Measurements from ENCODE around the gene TM9SF2. TPM values are rescaled to one million over a fixed set of nuclear protein-coding genes. Genes with fewer than 3 reads are reported as not detected.
"Not testable (repeated sequence)": the region's sequence is repeated elsewhere in the genome, so short reads cannot be mapped to it uniquely, and the experiment has no call there.

Gene TM9SF2
- polyA plus RNA-seq, 2 donors: 26.3 to 48.0 TPM

DNA sequence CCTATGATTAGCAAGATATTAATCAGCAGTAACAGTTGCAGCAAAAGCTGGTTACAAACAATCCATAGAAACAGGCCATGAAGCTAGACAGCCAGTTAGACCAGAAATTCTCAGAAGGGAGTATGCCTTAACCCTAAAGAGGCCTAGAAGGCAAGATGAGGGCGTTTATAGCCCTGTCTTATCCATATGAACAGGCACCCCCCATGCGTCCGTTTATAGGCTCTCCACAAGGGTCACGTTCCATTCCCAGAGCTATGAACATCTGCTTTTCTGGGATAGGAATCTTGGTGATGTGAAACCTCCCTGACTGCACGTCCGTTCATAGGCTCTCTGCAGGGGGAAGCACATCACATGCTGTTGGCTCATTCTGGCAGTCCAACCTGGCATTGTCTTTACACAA is 67.6 kb downstream of the TM9SF2 start:
- H3K36me3 ChIP-seq (ENCODE audit: control insufficient read depth in 2 of 2, insufficient read depth in 2 of 2, low read length in 1 of 2); H3K27me3 ChIP-seq (ENCODE audit: control insufficient read depth in 1 of 2, insufficient read depth in 2 of 2, low read length in 2 of 2); H3K9me3 ChIP-seq (ENCODE audit: control insufficient read depth in 2 of 2, insufficient read depth in 1 of 2, low read depth in 1 of 2, low read length in 1 of 2); H3K27ac ChIP-seq (ENCODE audit: low read depth in 2 of 2, low read length in 1 of 2); H3K4me3 ChIP-seq (ENCODE audit: low read depth in 1 of 2, low read length in 2 of 2); H3K4me1 ChIP-seq (ENCODE audit: control insufficient read depth in 2 of 2, insufficient read depth in 2 of 2, low read length in 1 of 2): not testable (repeated sequence)
- 89 to 94% methylated on average over 4 to 6 of the region's 6 CpGs for WGBS, 2 donors

DNA sequence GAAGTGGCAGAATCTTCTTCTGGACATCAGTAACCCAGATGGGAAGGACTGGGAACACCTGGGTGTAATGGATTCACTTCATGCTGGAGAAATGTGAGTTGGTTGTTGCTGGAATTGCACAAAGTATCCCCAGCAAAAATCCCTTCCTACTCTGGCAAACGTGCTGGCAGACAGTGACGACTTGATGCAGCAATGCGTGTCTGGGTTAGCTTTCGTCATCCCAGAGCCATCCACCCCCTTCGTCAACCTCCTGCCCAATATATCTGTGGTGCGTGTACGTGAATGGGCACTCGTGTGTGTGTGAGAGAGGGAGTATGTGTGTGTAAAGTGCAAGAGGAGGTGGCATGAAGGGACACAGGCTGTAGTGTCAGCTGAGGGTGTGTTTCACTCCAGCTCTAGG is 70.9 kb downstream of the TM9SF2 start:
- no peak overlapping the region for H3K27ac ChIP-seq (ENCODE audit: low read depth in 2 of 2, low read length in 1 of 2)
- H3K27me3 ChIP-seq (ENCODE audit: control insufficient read depth in 1 of 2, insufficient read depth in 2 of 2, low read length in 2 of 2): no peaks in the 10 kb centered on the region
- no peaks in the 10 kb centered on the region for H3K4me1 ChIP-seq (ENCODE audit: control insufficient read depth in 2 of 2, insufficient read depth in 2 of 2, low read length in 1 of 2)
- no peak overlapping the region for H3K4me3 ChIP-seq (ENCODE audit: low read depth in 1 of 2, low read length in 2 of 2)
- H3K9me3 ChIP-seq (ENCODE audit: control insufficient read depth in 2 of 2, insufficient read depth in 1 of 2, low read depth in 1 of 2, low read length in 1 of 2): no peaks in the 10 kb centered on the region
- 80 to 86% methylated on average over 8 of the region's 8 CpGs for WGBS, 2 donors
- H3K36me3 ChIP-seq (ENCODE audit: control insufficient read depth in 2 of 2, insufficient read depth in 2 of 2, low read length in 1 of 2): no peaks in the 10 kb centered on the region

DNA sequence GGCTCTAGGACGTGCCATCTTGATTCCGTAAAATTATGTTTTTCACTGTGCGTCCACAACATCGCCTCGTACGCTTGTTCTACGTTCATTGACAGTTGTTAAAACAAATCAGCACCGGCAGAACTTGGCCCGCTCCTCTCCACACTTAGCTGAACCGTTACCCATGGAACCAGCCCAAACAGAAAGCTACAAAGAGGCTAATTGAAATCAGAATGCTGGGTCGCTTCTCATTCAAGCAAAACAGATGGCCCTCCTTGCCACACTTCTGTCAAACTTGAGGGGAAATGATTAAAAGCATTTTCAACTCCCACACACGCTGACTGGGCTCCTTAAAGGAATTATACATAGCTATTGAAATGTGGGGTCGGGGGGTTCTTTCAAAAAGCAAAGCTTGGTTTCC is 71.6 kb downstream of the TM9SF2 start:
- no peaks in the 10 kb centered on the region for H3K4me1 ChIP-seq (ENCODE audit: control insufficient read depth in 2 of 2, insufficient read depth in 2 of 2, low read length in 1 of 2)
- 71 to 74% methylated on average over 13 of the region's 13 CpGs for WGBS, 2 donors
- no peaks in the 10 kb centered on the region for H3K36me3 ChIP-seq (ENCODE audit: control insufficient read depth in 2 of 2, insufficient read depth in 2 of 2, low read length in 1 of 2)
- H3K4me3 ChIP-seq (ENCODE audit: low read depth in 1 of 2, low read length in 2 of 2): no peak overlapping the region
- H3K27ac ChIP-seq (ENCODE audit: low read depth in 2 of 2, low read length in 1 of 2): no peak overlapping the region
- H3K9me3 ChIP-seq (ENCODE audit: control insufficient read depth in 2 of 2, insufficient read depth in 1 of 2, low read depth in 1 of 2, low read length in 1 of 2): no peaks in the 10 kb centered on the region
- H3K27me3 ChIP-seq (ENCODE audit: control insufficient read depth in 1 of 2, insufficient read depth in 2 of 2, low read length in 2 of 2): no peaks in the 10 kb centered on the region

DNA sequence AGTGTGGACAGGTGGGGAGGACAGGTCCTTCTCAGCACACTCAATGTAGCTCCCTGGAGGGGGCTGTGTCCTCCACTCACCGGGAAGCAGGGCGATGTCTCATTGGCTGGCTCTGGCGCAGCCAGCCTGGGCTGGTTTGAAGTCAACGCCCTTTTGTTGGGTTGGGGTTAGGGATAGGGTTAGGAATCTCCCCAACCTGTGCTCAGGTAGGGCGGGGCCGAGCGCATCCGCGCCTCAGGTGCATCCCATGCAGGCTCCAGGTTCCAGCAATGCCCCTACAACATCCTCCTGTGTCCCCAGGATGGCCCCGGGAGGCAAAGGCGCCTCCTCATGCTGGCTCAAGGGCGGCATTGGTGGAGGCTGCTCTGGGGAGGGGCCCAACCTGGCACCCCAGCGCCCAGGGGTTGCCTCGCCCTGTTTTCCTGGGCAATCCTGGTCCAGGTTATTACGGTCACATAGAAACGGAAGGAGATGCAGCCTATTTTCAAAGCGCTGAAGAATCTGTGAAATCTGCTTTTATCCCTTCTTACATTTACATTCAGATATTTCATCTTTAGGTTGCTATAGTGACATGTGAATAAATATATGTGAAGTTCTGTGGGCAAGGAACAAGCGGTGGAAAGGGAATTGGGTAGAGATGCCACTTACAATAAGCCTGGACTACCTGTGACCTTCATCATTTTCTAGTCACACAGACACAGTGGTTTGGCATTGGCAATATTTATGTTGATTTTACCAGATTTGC is 74.3 kb downstream of the TM9SF2 start:
- H3K4me1 ChIP-seq (ENCODE audit: control insufficient read depth in 2 of 2, insufficient read depth in 2 of 2, low read length in 1 of 2): no peaks in the 10 kb centered on the region
- H3K9me3 ChIP-seq (ENCODE audit: control insufficient read depth in 2 of 2, insufficient read depth in 1 of 2, low read depth in 1 of 2, low read length in 1 of 2): no peaks in the 10 kb centered on the region
- H3K27me3 ChIP-seq (ENCODE audit: control insufficient read depth in 1 of 2, insufficient read depth in 2 of 2, low read length in 2 of 2): no peaks in the 10 kb centered on the region
- H3K4me3 ChIP-seq (ENCODE audit: low read depth in 1 of 2, low read length in 2 of 2): no peak overlapping the region
- H3K27ac ChIP-seq (ENCODE audit: low read depth in 2 of 2, low read length in 1 of 2): no peak overlapping the region
- WGBS, 2 donors: 54 to 60% methylated on average over 18 of the region's 18 CpGs
- H3K36me3 ChIP-seq (ENCODE audit: control insufficient read depth in 2 of 2, insufficient read depth in 2 of 2, low read length in 1 of 2): no peaks in the 10 kb centered on the region

DNA sequence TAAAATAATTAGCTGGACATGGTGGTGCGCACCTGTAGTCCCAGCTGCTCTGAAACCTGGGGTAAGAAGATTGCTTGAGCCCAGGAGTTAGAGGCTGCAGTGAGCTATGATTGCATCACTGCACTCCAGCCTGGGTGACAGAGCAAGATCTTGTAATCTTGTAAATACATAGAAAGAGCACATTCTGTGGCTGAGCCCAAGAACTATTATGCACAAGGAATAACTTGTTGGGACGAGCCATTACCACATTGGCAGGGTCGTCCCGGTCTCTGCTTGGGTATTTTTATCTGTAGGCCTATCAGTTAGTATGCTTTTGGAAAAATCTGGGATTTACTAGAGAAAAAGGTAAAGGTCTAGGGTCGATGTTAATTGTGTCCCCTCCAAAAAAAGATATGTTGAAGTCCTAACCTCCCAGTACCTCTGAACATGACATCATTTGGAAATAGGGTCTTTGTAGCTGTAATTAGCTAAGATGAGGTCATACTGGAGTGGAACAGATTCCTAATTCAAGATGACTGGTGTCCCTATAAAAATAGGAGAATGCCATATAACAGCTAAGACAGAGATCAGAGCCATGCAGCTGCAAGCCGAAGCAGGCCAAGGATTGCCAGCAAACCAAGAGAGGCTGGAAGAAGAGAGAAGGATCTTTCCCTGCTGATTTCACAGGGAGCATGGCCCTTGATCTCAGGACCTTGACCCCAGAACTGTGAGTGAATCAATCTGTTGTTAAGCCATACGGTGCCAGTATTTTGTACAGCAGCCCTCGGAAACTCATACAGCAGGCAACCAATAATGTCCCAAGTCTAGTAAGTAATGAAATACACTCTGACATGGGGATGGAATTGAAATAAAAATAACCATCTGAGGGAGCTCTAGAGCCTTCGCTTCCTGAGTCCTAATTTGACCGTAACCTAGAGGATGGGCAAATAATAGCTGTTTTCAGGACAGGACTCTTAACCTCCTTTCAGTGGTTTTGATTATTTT is 77.0 kb downstream of the TM9SF2 start:
- WGBS, 2 donors: 71 to 73% methylated on average over 10 of the region's 10 CpGs
- no peak overlapping the region for H3K4me3 ChIP-seq (ENCODE audit: low read depth in 1 of 2, low read length in 2 of 2)
- H3K4me1 ChIP-seq (ENCODE audit: control insufficient read depth in 2 of 2, insufficient read depth in 2 of 2, low read length in 1 of 2): no peaks in the 10 kb centered on the region
- H3K27ac ChIP-seq (ENCODE audit: low read depth in 2 of 2, low read length in 1 of 2): no peak overlapping the region
- H3K27me3 ChIP-seq (ENCODE audit: control insufficient read depth in 1 of 2, insufficient read depth in 2 of 2, low read length in 2 of 2): no peaks in the 10 kb centered on the region
- no peaks in the 10 kb centered on the region for H3K9me3 ChIP-seq (ENCODE audit: control insufficient read depth in 2 of 2, insufficient read depth in 1 of 2, low read depth in 1 of 2, low read length in 1 of 2)
- no peaks in the 10 kb centered on the region for H3K36me3 ChIP-seq (ENCODE audit: control insufficient read depth in 2 of 2, insufficient read depth in 2 of 2, low read length in 1 of 2)

DNA sequence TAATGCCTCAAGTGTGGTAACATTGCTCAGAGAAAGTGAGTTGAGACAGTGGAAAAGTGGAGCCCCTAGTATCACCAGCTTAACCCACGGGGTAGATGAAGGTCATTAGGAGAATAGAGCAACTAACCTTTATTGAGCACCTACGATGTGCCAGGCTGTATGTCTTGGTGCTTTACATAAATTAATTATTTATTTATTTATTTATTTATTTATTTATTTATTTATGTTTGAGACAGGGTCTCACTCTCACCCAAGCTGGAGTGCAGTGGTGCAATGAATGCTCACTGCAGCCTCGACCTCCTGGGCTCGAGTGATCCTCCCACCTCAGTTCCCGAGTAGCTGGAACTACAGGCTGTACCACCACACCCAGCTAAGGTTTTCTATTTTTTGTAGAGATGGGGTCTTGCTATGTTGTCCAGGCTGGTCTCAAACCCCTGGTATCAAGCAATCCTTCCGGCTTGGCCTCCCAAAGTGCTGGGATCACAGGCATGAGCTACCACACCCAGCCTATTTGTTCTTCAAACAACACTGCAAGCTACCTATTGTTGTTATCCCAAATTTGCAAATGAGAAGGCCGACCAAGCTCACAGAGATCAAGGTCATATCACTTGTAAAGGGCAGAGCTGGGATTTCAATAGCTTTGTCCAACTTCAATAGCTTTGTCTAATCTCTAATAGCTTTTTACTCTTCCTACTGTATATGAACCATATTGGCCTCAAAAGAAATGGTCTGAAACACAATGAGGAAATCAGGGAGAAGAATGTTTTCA is 79.4 kb downstream of the TM9SF2 start:
- Histone ChIP-seq H3K27ac (ENCODE audit: low read depth in 2 of 2, low read length in 1 of 2) (no peak overlapping the region), H3K36me3 (ENCODE audit: control insufficient read depth in 2 of 2, insufficient read depth in 2 of 2, low read length in 1 of 2) (no peaks in the 10 kb centered on the region), H3K27me3 (ENCODE audit: control insufficient read depth in 1 of 2, insufficient read depth in 2 of 2, low read length in 2 of 2) (no peaks in the 10 kb centered on the region), H3K4me1 (ENCODE audit: control insufficient read depth in 2 of 2, insufficient read depth in 2 of 2, low read length in 1 of 2) (no peaks in the 10 kb centered on the region), H3K9me3 (ENCODE audit: control insufficient read depth in 2 of 2, insufficient read depth in 1 of 2, low read depth in 1 of 2, low read length in 1 of 2) (no peaks in the 10 kb centered on the region), H3K4me3 (ENCODE audit: low read depth in 1 of 2, low read length in 2 of 2) (no peak overlapping the region)
- 90 to 93% methylated on average over 7 of the region's 7 CpGs for WGBS, 2 donors

DNA sequence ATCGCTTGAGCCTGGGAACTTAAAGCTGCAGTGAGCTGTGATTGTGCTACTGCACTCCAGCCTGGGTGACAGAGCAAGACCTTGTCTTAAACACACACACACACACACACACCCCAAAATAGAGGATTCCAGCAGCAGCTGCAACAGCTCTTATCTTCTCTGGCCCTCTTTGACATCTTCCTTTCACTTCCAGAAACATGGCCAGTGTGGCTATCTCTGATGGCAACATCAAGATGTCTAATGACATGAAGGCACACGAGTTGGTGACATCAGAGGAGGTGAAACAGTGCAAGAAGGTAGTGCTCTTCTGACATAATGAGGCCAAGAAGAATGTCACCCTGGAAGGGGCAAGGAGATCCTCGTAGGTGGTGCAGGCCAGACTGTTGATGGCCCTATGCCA is 81.2 kb downstream of the TM9SF2 start:
- Histone ChIP-seq H3K9me3 (ENCODE audit: control insufficient read depth in 2 of 2, insufficient read depth in 1 of 2, low read depth in 1 of 2, low read length in 1 of 2) (no peaks in the 10 kb centered on the region), H3K4me3 (ENCODE audit: low read depth in 1 of 2, low read length in 2 of 2) (no peak overlapping the region), H3K27me3 (ENCODE audit: control insufficient read depth in 1 of 2, insufficient read depth in 2 of 2, low read length in 2 of 2) (no peaks in the 10 kb centered on the region), H3K36me3 (ENCODE audit: control insufficient read depth in 2 of 2, insufficient read depth in 2 of 2, low read length in 1 of 2) (no peaks in the 10 kb centered on the region), H3K27ac (ENCODE audit: low read depth in 2 of 2, low read length in 1 of 2) (no peak overlapping the region), H3K4me1 (ENCODE audit: control insufficient read depth in 2 of 2, insufficient read depth in 2 of 2, low read length in 1 of 2) (no peaks in the 10 kb centered on the region)
- 53 to 77% methylated on average over 3 of the region's 3 CpGs for WGBS, 2 donors

DNA sequence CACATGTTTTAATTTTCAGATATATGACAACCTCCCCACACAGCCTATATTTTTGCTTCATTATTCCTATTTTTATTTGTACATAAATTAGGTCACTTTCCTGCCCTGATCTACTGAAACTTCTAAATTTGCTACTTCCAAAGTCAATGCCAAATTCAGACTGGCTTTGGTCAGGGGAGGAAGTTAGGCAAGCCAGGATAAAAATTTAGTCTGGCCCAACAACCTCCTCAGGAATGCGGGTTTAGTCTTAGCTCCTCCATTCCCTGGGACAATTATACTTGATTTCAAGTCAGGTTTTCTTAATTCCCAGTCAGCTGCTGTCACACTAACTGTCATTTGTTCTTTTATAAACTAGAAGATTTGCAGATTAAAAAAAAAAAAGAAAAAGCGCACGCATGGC is 84.3 kb downstream of the TM9SF2 start:
- 76 to 77% methylated on average over 3 of the region's 3 CpGs for WGBS, 2 donors
- no peak overlapping the region for H3K4me3 ChIP-seq (ENCODE audit: low read depth in 1 of 2, low read length in 2 of 2)
- H3K9me3 ChIP-seq (ENCODE audit: control insufficient read depth in 2 of 2, insufficient read depth in 1 of 2, low read depth in 1 of 2, low read length in 1 of 2): no peaks in the 10 kb centered on the region
- H3K27me3 ChIP-seq (ENCODE audit: control insufficient read depth in 1 of 2, insufficient read depth in 2 of 2, low read length in 2 of 2): no peaks in the 10 kb centered on the region
- H3K36me3 ChIP-seq (ENCODE audit: control insufficient read depth in 2 of 2, insufficient read depth in 2 of 2, low read length in 1 of 2): no peaks in the 10 kb centered on the region
- H3K4me1 ChIP-seq (ENCODE audit: control insufficient read depth in 2 of 2, insufficient read depth in 2 of 2, low read length in 1 of 2): no peaks in the 10 kb centered on the region
- H3K27ac ChIP-seq (ENCODE audit: low read depth in 2 of 2, low read length in 1 of 2): no peak overlapping the region

DNA sequence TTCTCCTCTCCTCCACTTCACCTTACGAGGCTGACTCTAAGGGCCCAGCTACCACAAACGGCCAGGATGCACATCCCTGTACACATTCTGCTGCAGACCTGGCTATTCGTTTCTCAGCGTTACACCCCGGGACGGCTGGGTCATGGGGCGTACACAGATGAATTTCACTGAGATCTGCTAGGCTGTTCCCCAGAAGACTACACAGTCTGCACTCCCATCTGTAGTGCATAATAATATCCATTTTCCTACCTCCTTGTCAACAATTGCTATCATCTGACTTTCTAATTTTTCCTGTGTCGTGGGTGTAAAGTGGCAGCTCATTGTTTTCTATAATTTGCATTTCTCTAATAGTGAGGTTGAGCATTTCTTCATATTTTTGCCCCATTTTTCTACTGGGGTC is 85.7 kb downstream of the TM9SF2 start:
- Histone ChIP-seq H3K4me3 (ENCODE audit: low read depth in 1 of 2, low read length in 2 of 2) (no peak overlapping the region), H3K27ac (ENCODE audit: low read depth in 2 of 2, low read length in 1 of 2) (no peak overlapping the region), H3K27me3 (ENCODE audit: control insufficient read depth in 1 of 2, insufficient read depth in 2 of 2, low read length in 2 of 2) (no peaks in the 10 kb centered on the region), H3K36me3 (ENCODE audit: control insufficient read depth in 2 of 2, insufficient read depth in 2 of 2, low read length in 1 of 2) (no peaks in the 10 kb centered on the region), H3K9me3 (ENCODE audit: control insufficient read depth in 2 of 2, insufficient read depth in 1 of 2, low read depth in 1 of 2, low read length in 1 of 2) (no peaks in the 10 kb centered on the region), H3K4me1 (ENCODE audit: control insufficient read depth in 2 of 2, insufficient read depth in 2 of 2, low read length in 1 of 2) (no peaks in the 10 kb centered on the region)
- 91% methylated on average over 8 of the region's 8 CpGs for WGBS, 2 donors
